ENCODE measurements around the gene FN1. TPM values are rescaled to one million over a fixed set of nuclear protein-coding genes. Genes with fewer than 3 reads are reported as not detected.

Gene FN1
- total and polyA plus RNA-seq, 8 donors = 42.0 to 861 (median 252) TPM

- Histone ChIP-seq H3K9me3 (no peaks in the 10 kb centered on the region), H3K36me3 (no peaks in the 10 kb centered on the region), H3K4me1 (no peaks in the 10 kb centered on the region), H3K27me3 (no peaks in the 10 kb centered on the region), H3K4me3 (no peak overlapping the region), H3K27ac (no peak overlapping the region)
- TF ChIP-seq POLR2AphosphoS5 (IDR thresholded peaks at IDR 0.05) (no peak), POLR2A (IDR thresholded peaks at IDR 0.05) (no peak), EP300 (IDR thresholded peaks at IDR 0.05) (no peak), CTCF (IDR thresholded peaks at IDR 0.05) (no peak)
- 58 to 63% (median 60%) methylated on average over 2 of the region's 2 CpGs for WGBS, 5 donors
- DNase-seq = no peak
- intact Hi-C loops (cut with DNase I; ENCODE audit: low total_unique reads) = loop anchor here (10.0 kb wide), 1 partner anchor 168 kb away; no protein-coding TSS in a partner anchor
Measured at GRCh38 chr2:215447056-215447455, 11.2 kb upstream of the FN1 start.

GRCh38 chr2:215442401-215442787, 6.5 kb upstream of the FN1 start:
- H3K4me3 ChIP-seq = no peak overlapping the region
- intact Hi-C loops (cut with DNase I; ENCODE audit: low total_unique reads) = loop anchor here (10.0 kb wide), 1 partner anchor 172 kb away; no protein-coding TSS in a partner anchor
- WGBS, 5 donors = 36 to 45% (median 42%) methylated on average over 5 of the region's 5 CpGs

DNA sequence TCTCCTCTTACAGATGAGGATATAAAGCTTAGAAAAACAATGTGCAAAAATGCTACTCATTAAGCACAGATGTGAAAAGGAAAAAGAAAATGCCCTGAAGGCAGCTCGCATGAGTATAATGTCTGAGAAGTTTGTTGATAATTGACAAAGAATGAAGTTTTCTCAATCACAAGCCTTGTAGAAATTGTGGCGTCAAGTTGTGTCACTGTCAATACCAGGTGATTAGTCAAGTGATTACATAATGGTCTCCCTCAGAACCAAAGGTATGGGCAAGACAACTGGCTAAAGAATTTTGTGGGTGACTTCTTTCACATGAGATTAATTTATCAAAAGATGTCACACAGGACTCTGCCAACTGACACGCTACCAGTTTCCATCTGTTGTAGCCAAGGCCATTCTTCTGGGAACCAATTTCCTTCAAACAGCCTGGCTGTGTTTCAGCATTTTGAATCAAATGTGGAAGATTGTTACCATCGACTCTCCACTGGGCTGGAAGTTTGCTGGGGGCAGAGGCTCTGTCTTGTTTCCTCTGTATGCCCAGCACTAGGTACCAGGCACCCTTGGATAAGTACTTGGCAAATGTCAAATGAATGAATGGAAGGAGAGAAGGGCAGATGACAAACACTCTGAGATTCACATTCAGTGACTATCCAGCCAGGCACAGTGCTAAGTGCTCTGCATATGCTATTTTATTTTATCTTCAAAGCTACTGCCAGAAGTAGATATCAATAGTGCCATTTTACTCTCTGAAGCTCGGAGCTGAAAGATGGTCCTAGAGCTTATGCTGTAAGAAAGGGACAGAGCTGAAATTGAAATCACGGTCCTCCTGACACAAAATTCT, 5.9 kb upstream of the FN1 start:
- intact Hi-C loops (cut with DNase I; ENCODE audit: low total_unique reads) = loop anchor here (10.0 kb wide), 1 partner anchor 173 kb away; no protein-coding TSS in a partner anchor
- Histone ChIP-seq H3K27me3 (peaks cover 0 to 8% (median 5%) of the 10 kb centered on the region in 3 donors), H3K9me3 (no peaks in the 10 kb centered on the region), H3K4me3 (no peak overlapping the region), H3K27ac (no peak overlapping the region), H3K36me3 (no peaks in the 10 kb centered on the region), H3K4me1 (peaks cover 0 to 6% (median 4%) of the 10 kb centered on the region in 4 donors)
- WGBS, 5 donors = 72 to 81% (median 74%) methylated on average over 6 of the region's 6 CpGs
- TF ChIP-seq EP300 (IDR thresholded peaks at IDR 0.05) (no peak), POLR2AphosphoS5 (IDR thresholded peaks at IDR 0.05) (no peak)
- no peak for DNase-seq

More at GRCh38 chr2:215442401-215442787, 6.5 kb upstream of the FN1 start:
- Histone ChIP-seq H3K27ac (no peak overlapping the region), H3K36me3 (no peaks in the 10 kb centered on the region), H3K9me3 (no peaks in the 10 kb centered on the region), H3K4me1 (peaks cover 0 to under 1% (median 0%) of the 10 kb centered on the region in 4 donors), H3K27me3 (peaks cover 0 to 4% (median 0%) of the 10 kb centered on the region in 3 donors)
- DNase-seq = no peak
- no peak for TF ChIP-seq POLR2A (IDR thresholded peaks at IDR 0.05)
- TF ChIP-seq EP300 (IDR thresholded peaks at IDR 0.05) = no peak
- TF ChIP-seq CTCF (IDR thresholded peaks at IDR 0.05) = no peak
- no peak for TF ChIP-seq POLR2AphosphoS5 (IDR thresholded peaks at IDR 0.05)

DNA sequence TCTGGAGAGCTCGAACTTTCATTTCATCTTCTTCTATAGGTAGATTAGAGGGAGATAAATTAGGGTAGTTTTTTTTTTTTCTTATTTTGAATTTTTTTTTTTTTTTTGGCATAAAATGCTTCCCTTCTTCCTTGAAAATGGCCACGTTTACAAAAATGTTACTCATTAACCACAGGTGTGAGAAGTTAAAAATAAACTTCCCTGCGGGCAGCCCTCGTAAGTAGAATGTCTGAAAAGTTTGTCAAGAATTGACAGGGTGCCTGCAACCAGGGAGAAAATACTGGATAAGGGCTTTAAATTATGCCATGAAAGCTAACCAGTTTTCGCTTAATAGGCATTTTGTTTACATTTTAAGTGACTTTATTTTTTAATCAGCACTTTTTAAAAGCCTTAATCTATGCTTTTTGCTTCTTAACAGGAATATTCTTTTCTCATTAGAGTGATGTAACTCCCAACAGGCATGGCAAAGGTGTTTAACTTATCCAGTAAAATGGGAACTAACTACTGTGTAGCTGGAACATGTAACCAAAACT, 4.2 kb upstream of the FN1 start:
- Histone ChIP-seq H3K27ac (no peak overlapping the region), H3K36me3 (no peaks in the 10 kb centered on the region), H3K27me3 (peaks cover 0 to 23% (median 21%) of the 10 kb centered on the region in 3 donors), H3K9me3 (no peaks in the 10 kb centered on the region), H3K4me1 (peaks cover 8 to 22% (median 18%) of the 10 kb centered on the region in 4 donors), H3K4me3 (no peak overlapping the region)
- WGBS, 5 donors = 39 to 61% (median 49%) methylated on average over 5 of the region's 5 CpGs
- DNase-seq = no peak
- intact Hi-C loops (cut with DNase I; ENCODE audit: low total_unique reads) = loop anchor here (10.0 kb wide), 1 partner anchor 175 kb away; no protein-coding TSS in a partner anchor
- TF ChIP-seq CTCF (IDR thresholded peaks at IDR 0.05) (no peak), EP300 (IDR thresholded peaks at IDR 0.05) (no peak), POLR2A (IDR thresholded peaks at IDR 0.05) (no peak), POLR2AphosphoS5 (IDR thresholded peaks at IDR 0.05) (no peak)

Measured in stomach (tissue), 9 donors.